HG03558 (cell line): Measurements from ENCODE around the gene TIPIN.
"Not testable (repeated sequence)": the region's sequence is repeated elsewhere in the genome, so short reads cannot be mapped to it uniquely, and the experiment has no call there.

Source experiments
- ATAC-seq: cut with Tn5 transposase; IDR thresholded peaks from one replicate; pipeline ENCODE4 v1.9.1; 2021; ENCODE audit warnings: moderate number of reproducible peaks; ENCODE audit not compliant: unreplicated experiment; ENCODE audit errors: extremely low read depth

TIPIN gene

GRCh38 chr15:66356359-66357236, at the start of gene TIPIN:
TSS of gene TIPIN (minus strand) at chr15:66356685. CDS start at chr15:66352947, 3,738 bp downstream.
- peak; percentile 66 for ATAC-seq

GRCh38 chr15:66405615-66406014, 49.1 kb upstream of the TIPIN start:
- no peak for ATAC-seq

DNA sequence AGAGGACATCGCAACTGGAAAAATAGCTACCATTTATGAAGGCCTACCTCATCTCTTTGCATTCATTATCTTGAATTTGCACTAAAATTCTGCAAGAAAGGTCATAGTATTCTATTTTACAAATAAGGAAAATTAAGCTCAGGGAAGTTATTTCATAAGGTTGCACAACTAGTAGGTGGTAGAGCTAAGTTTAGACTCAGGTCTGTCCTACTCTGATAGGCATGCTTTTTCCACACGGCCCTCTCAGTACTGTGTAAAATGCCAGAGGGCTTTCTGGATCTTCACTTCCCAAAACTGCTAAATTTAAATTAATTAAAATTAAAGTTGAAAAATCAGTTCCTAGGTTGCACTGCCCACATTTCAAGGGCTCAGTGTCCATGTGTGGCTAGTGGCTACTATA, 48.5 kb upstream of the TIPIN start:
- no peak for ATAC-seq

GRCh38 chr15:66404532-66404931, 48.0 kb upstream of the TIPIN start:
- ATAC-seq: no peak

DNA sequence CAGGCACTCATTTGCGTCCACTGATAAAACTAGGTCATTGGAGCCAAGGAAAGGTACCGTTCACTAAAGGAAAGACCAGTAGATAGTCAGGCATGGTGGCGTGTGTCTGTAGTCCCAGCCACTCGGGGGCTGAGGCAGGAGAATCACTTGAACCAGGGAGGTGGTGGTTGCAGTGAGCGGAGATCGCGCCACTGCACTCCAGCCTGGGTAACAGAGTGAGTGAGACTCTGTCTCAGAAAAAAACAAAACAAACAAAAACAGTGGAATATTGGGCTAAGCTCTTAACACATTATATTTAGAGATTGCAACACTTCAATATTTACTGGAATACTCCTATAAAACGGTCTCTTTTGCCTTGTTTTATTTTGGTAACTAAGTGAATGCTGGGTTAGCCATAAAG, 47.6 kb upstream of the TIPIN start:
- no peak for ATAC-seq

GRCh38 chr15:66403323-66403722, 46.8 kb upstream of the TIPIN start:
- ATAC-seq: no peak

GRCh38 chr15:66402761-66403284, 46.3 kb upstream of the TIPIN start:
- no peak for ATAC-seq

GRCh38 chr15:66401130-66402021, 44.9 kb upstream of the TIPIN start:
- no peak for ATAC-seq

GRCh38 chr15:66400351-66400774, 43.9 kb upstream of the TIPIN start:
- no peak for ATAC-seq

- ATAC-seq: no peak
These were observed 42.8 kb upstream of the TIPIN start for GRCh38 chr15:66399276-66399675.

GRCh38 chr15:66394915-66395314, 38.4 kb upstream of the TIPIN start:
- ATAC-seq: no peak

- no peak for ATAC-seq
These were observed 38.0 kb upstream of the TIPIN start for GRCh38 chr15:66394472-66394871.

GRCh38 chr15:66393037-66393436, 36.6 kb upstream of the TIPIN start:
- not testable (repeated sequence) for ATAC-seq

- ATAC-seq: no peak
These were observed 34.2 kb upstream of the TIPIN start for GRCh38 chr15:66390678-66391077.

- no peak for ATAC-seq
These were observed 33.4 kb upstream of the TIPIN start for GRCh38 chr15:66389859-66390381.

DNA sequence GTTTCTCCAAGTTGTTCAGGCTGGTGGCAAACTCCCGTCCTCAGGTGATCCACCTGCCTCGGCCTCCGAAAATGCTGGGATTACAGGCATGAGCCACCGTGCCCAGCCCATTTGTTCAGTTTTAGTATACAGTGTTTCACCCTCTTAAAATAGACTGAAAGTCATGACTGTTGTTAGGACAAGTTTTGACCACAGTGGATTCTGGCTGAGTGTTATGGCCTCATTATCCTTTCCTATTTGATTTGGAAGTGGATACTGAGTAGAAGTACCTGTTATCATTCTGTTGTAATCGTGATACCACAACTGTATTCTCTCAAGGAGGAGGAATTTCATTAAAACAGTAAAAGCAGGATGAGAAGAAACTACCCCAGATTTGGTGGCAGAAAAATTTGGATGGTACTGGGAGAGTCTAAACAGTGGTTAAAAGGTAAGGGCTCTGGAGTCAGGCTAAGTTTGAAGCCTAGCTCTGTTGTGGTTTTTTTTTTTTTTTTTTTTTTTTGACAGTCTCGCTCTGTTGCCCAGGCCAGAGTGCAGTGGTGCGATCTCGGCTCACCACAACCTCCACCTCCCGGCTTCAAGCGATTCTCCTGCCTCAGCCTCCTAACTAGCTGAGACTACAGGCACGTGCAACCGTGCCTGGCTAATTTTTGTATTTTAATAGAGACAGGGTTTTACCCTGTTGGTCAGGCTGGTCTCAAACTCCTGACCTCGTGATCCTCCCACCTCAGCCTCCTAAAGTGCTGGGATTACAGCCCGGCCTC, 32.8 kb upstream of the TIPIN start:
- no peak for ATAC-seq

DNA sequence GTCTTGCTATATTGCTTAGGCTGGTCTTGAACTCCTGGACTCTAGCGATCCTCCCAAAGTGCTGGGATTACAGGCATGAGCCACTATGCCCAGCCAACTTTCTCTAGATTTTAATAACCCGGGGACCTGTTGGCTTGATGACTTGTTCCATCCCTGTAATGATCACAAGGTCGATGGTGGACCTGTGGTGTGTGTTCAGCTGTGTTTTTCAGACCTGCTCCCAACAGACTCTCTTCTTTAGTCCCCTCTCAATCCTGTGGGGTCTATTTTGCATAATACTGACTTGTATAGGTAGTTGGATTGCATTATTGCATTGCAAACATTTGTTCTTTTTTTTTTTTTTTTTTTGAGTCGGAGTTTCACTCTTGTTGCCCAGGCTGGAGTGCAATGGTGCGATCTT, 32.1 kb upstream of the TIPIN start:
- ATAC-seq: no peak

DNA sequence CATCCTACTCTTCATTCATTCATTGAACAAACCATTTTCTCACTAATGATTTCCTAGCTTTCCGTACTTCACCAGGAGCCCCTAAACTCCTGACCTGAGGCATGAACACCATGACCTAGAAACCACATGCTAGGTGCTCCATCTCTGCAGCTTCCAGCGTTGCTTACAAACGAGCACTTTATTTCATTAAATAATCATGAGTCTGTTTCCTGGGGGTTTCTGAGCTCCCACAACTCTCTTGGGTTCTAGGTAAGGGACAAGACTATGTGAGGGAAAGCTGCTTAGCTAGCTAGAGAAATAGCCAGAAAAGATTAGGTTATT, 31.5 kb upstream of the TIPIN start:
- no peak for ATAC-seq

DNA sequence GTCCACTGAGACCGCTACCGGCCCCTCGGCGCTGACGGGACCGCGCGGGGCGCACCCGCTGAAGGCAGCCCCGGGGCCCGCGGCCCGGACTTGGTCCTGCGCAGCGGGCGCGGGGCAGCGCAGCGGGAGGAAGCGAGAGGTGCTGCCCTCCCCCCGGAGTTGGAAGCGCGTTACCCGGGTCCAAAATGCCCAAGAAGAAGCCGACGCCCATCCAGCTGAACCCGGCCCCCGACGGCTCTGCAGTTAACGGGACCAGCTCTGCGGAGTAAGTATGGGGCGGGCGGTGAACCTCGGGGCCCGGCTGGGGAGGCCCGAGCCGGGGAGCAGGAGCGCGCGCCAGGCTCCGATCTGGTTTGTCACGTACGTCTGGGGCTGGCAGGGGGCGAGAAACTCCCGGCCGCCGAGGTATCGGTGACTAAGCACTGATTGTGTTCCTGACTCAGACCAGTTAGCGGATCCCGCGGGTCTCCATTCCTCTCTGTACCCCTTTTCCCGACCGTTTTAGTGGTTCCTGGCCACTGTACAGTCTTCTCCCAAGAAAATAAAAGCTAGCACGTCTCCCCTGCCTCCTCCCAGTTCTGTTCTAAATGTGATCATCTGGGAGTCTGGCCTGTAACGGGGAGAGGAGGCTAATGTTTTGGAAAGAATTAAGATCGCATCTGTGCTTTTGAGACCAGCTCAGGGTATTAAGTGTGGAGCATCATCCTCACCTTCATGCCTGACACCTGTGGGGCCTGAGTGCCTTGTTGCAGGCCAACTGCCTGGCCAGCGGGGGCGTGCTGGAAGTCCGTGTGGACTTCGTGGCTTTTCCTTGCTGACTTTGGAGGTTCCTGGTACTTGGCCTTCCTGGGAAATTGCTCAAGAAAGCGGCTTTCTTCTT, 30.9 kb upstream of the TIPIN start:
- ATAC-seq: no peak
